ENCODE results near the gene TMEM44. TPM values are rescaled to one million over a fixed set of nuclear protein-coding genes. Genes with fewer than 3 reads are reported as not detected.

Gene TMEM44
- polyA plus RNA-seq, 1 donor (not counting 4 experiments of a cell fraction or from before 2014, with no cell fraction given) = 13.3 TPM

DNA sequence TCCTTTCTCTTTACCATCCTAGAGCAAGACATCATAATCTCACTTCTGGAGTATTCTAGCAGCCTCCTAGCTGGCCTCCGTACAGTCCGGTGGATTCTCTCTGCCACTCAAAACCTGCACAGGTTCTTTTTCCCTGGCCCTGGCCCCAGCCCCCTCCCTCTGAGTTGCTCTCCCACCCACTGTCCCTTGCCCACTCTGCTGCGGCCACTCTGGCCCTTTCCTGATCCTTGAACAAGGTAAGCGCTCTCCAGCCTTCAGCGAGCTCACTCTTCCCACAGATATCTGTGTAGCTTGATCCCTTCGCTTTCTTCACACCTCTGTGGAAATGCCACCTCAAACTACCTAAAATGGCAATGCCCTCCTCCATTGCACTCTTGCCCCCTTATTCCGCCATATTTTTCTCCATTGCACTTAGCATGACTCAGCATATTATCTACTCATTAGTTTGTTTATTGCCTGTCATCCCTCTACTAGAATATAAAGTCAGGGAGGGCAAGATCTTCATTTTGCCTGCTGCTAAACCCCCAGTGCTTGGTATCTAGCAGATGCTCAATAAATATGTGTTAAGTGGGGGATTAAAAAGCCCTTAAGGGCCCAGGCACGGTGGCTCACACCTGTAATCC lies 80.8 kb downstream of the TMEM44 start:
- DNase-seq (ENCODE audit: low read depth, low spot score) (no peak), FAIRE-seq (no peak)
- Histone ChIP-seq H3K36me3 (ENCODE audit: control insufficient read depth in 2 of 2, extremely low read depth in 1 of 2, insufficient read depth in 2 of 2, low read length in 2 of 2) (no peaks in the 10 kb centered on the region), H3K4me3 (ENCODE audit: control insufficient read depth in 2 of 3, extremely low read depth in 1 of 3, insufficient read depth in 2 of 3, low read depth in 1 of 3, low read length in 3 of 3) (no peak overlapping the region), H3K4me1 (ENCODE audit: control insufficient read depth, extremely low read depth, insufficient read depth, low read length) (no peaks in the 10 kb centered on the region), H3K9me1 (ENCODE audit: control insufficient read depth, extremely low read depth, insufficient read depth, low read length) (no peaks in the 10 kb centered on the region), H2AFZ (ENCODE audit: control insufficient read depth, low read length) (no peak overlapping the region), H3K79me2 (ENCODE audit: control insufficient read depth, insufficient read depth, low read length) (no peaks in the 10 kb centered on the region), H3K27me3 (ENCODE audit: control insufficient read depth, extremely low read depth, insufficient read depth, low read length) (no peaks in the 10 kb centered on the region), H4K20me1 (ENCODE audit: control insufficient read depth, extremely low read depth, insufficient read depth, low read length) (no peaks in the 10 kb centered on the region), H3K27ac (ENCODE audit: control insufficient read depth, insufficient read depth, low read length) (no peak overlapping the region), H3K9me3 (ENCODE audit: control insufficient read depth, low read depth, low read length) (no peaks in the 10 kb centered on the region), H3K4me2 (ENCODE audit: control insufficient read depth, extremely low read depth, insufficient read depth, low read depth, low read length) (no peak overlapping the region), H3K9ac (ENCODE audit: control insufficient read depth, extremely low read depth, insufficient read depth, low read length) (no peak overlapping the region)
- dilution Hi-C loops (cut with MboI; ENCODE audit: extremely low pct_ligation_motif_present, low sequenced_read_pairs) = no loop called here
- TF ChIP-seq, protein P1, sequence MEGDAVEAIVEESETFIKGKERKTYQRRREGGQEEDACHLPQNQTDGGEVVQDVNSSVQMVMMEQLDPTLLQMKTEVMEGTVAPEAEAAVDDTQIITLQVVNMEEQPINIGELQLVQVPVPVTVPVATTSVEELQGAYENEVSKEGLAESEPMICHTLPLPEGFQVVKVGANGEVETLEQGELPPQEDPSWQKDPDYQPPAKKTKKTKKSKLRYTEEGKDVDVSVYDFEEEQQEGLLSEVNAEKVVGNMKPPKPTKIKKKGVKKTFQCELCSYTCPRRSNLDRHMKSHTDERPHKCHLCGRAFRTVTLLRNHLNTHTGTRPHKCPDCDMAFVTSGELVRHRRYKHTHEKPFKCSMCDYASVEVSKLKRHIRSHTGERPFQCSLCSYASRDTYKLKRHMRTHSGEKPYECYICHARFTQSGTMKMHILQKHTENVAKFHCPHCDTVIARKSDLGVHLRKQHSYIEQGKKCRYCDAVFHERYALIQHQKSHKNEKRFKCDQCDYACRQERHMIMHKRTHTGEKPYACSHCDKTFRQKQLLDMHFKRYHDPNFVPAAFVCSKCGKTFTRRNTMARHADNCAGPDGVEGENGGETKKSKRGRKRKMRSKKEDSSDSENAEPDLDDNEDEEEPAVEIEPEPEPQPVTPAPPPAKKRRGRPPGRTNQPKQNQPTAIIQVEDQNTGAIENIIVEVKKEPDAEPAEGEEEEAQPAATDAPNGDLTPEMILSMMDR (optimal IDR thresholded peaks at IDR 0.05 in 1 of 3, IDR thresholded peaks at IDR 0.05 in 1 of 3, conservative IDR thresholded peaks at IDR 0.05 in 1 of 3; ENCODE audit: extremely low read depth in 1 of 3, insufficient read depth in 2 of 3, low read length in 3 of 3) = no peak
- no peak for TF ChIP-seq EZH2 (IDR thresholded peaks at IDR 0.05; ENCODE audit: low read length)

DNA sequence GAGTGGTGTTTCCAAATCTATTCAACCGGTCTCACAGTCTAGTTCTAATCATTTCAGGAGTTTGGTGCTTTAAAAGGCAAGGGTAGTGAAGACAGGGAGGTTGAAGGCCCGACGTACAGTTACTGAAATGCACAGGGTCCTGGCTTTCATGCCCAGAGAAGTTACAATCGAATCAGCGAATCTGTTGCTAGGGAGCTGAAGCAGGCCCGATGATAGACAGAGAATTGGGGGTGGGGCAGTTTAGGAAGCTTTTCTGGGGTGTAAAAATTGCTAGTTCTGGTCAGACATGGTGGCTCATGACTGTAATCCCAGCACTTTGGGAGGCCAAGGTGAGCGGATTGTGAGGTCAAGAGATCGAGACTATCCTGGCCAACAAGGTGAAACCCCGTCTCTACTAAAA lies 83.4 kb downstream of the TMEM44 start:
- H3K9me3 ChIP-seq (ENCODE audit: control insufficient read depth, low read depth, low read length) = no peaks in the 10 kb centered on the region
- dilution Hi-C loops (cut with MboI; ENCODE audit: extremely low pct_ligation_motif_present, low sequenced_read_pairs) = no loop called here
- H2AFZ ChIP-seq (ENCODE audit: control insufficient read depth, low read length) = no peak overlapping the region
- H3K9ac ChIP-seq (ENCODE audit: control insufficient read depth, extremely low read depth, insufficient read depth, low read length) = no peak overlapping the region
- FAIRE-seq (no peak), DNase-seq (ENCODE audit: low read depth, low spot score) (no peak)
- H3K4me3 ChIP-seq (ENCODE audit: control insufficient read depth in 2 of 3, extremely low read depth in 1 of 3, insufficient read depth in 2 of 3, low read depth in 1 of 3, low read length in 3 of 3) = no peak overlapping the region
- H4K20me1 ChIP-seq (ENCODE audit: control insufficient read depth, extremely low read depth, insufficient read depth, low read length) = no peaks in the 10 kb centered on the region
- no peaks in the 10 kb centered on the region for H3K27me3 ChIP-seq (ENCODE audit: control insufficient read depth, extremely low read depth, insufficient read depth, low read length)
- no peaks in the 10 kb centered on the region for H3K36me3 ChIP-seq (ENCODE audit: control insufficient read depth in 2 of 2, extremely low read depth in 1 of 2, insufficient read depth in 2 of 2, low read length in 2 of 2)
- H3K27ac ChIP-seq (ENCODE audit: control insufficient read depth, insufficient read depth, low read length) = no peak overlapping the region
- no peak overlapping the region for H3K4me2 ChIP-seq (ENCODE audit: control insufficient read depth, extremely low read depth, insufficient read depth, low read depth, low read length)
- no peak for TF ChIP-seq EZH2 (IDR thresholded peaks at IDR 0.05; ENCODE audit: low read length)
- TF ChIP-seq, protein P1 (optimal IDR thresholded peaks at IDR 0.05 in 1 of 3, IDR thresholded peaks at IDR 0.05 in 1 of 3, conservative IDR thresholded peaks at IDR 0.05 in 1 of 3; ENCODE audit: extremely low read depth in 1 of 3, insufficient read depth in 2 of 3, low read length in 3 of 3) = no peak
- H3K9me1 ChIP-seq (ENCODE audit: control insufficient read depth, extremely low read depth, insufficient read depth, low read length) = no peaks in the 10 kb centered on the region
- H3K79me2 ChIP-seq (ENCODE audit: control insufficient read depth, insufficient read depth, low read length) = no peaks in the 10 kb centered on the region
- no peaks in the 10 kb centered on the region for H3K4me1 ChIP-seq (ENCODE audit: control insufficient read depth, extremely low read depth, insufficient read depth, low read length)
